KMS-11 (cell line): ENCODE data around the gene SHISA5.

Experiments
- H2AFZ ChIP-seq: fragments of 200-600 bp; sonication (generic); 2 replicates; pipeline ENCODE4 v1.6.1; 2016; ENCODE audit warnings: antibody characterized with exemption, mixed run types, low read depth
- H3K27ac ChIP-seq: fragments of 200-600 bp; sonication (generic); 2 replicates; pipeline ENCODE4 v1.6.1; 2016; ENCODE audit warnings: mild to moderate bottlenecking, mixed run types
- H3K27me3 ChIP-seq: fragments of 200-600 bp; sonication (generic); 2 replicates; pipeline ENCODE4 v1.6.1; 2017; ENCODE audit warnings: mild to moderate bottlenecking, low read depth, mixed run types, moderate library complexity; ENCODE audit not compliant: insufficient read depth
- H3K36me3 ChIP-seq: fragments of 200-600 bp; sonication (generic); 2 replicates; pipeline ENCODE4 v1.6.1; 2017; ENCODE audit warnings: mild to moderate bottlenecking, mixed run types; ENCODE audit not compliant: insufficient read depth
- H3K4me1 ChIP-seq: fragments of 200-600 bp; sonication (generic); 2 replicates; pipeline ENCODE4 v1.6.1; 2016; ENCODE audit warnings: mild to moderate bottlenecking, low read depth, mixed run types; ENCODE audit not compliant: poor library complexity, severe bottlenecking
- H3K4me2 ChIP-seq: fragments of 200-600 bp; sonication (generic); 2 replicates; pipeline ENCODE4 v1.7.0; 2016; ENCODE audit warnings: mild to moderate bottlenecking, mixed run types
- H3K4me3 ChIP-seq: fragments of 200-600 bp; sonication (generic); IDR thresholded peaks from 2 replicates; pipeline ENCODE4 v1.6.1; 2017; ENCODE audit warnings: low read depth, low read length, mixed read lengths; ENCODE audit not compliant: insufficient read depth
- H3K79me2 ChIP-seq: fragments of 200-600 bp; sonication (generic); 2 replicates; pipeline ENCODE4 v1.6.1; 2016; ENCODE audit warnings: low read depth, mixed run types; ENCODE audit not compliant: insufficient read depth
- H3K9ac ChIP-seq: fragments of 200-600 bp; sonication (generic); 2 replicates; pipeline ENCODE4 v1.6.1; 2016; ENCODE audit warnings: mild to moderate bottlenecking, mixed run types
- H4K20me1 ChIP-seq: fragments of 200-600 bp; sonication (generic); 2 replicates; pipeline ENCODE4 v1.6.1; 2016; ENCODE audit warnings: mild to moderate bottlenecking, mixed run types; ENCODE audit not compliant: insufficient read depth
- CTCF ChIP-seq: fragments of 200-600 bp; sonication (generic); conservative IDR thresholded peaks from 2 replicates; pipeline ENCODE4 v1.6.1; 2017; ENCODE audit warnings: low read depth, mild to moderate bottlenecking, antibody characterized with exemption, low read length, moderate library complexity, mixed read lengths

The SHISA5 gene

GRCh38 chr3:48459331-48459730 lies 44.6 kb downstream of the SHISA5 start:
- Histone ChIP-seq H4K20me1 (no peaks in the 10 kb centered on the region), H3K36me3 (no peaks in the 10 kb centered on the region), H3K27me3 (no peaks in the 10 kb centered on the region), H3K4me2 (no peak overlapping the region), H3K4me3 (no peak overlapping the region), H2AFZ (no peak overlapping the region), H3K4me1 (no peaks in the 10 kb centered on the region), H3K9ac (no peak overlapping the region), H3K27ac (no peak overlapping the region), H3K79me2 (no peaks in the 10 kb centered on the region)
- TF ChIP-seq CTCF: no peak

- no peaks in the 10 kb centered on the region for H3K79me2 ChIP-seq
- H3K4me3 ChIP-seq: no peak overlapping the region
- H3K4me1 ChIP-seq: no peaks in the 10 kb centered on the region
- no peaks in the 10 kb centered on the region for H4K20me1 ChIP-seq
- H3K27ac ChIP-seq: no peak overlapping the region
- no peaks in the 10 kb centered on the region for H3K36me3 ChIP-seq
- no peak overlapping the region for H2AFZ ChIP-seq
- H3K4me2 ChIP-seq: no peak overlapping the region
- TF ChIP-seq CTCF: no peak
- H3K27me3 ChIP-seq: no peaks in the 10 kb centered on the region
- H3K9ac ChIP-seq: no peak overlapping the region
Observed at GRCh38 chr3:48456456-48456855, 47.5 kb downstream of the SHISA5 start.

- H2AFZ ChIP-seq: no peak overlapping the region
- H4K20me1 ChIP-seq: no peaks in the 10 kb centered on the region
- H3K4me1 ChIP-seq: peaks cover 12% of the 10 kb centered on the region
- no peaks in the 10 kb centered on the region for H3K27me3 ChIP-seq
- no peaks in the 10 kb centered on the region for H3K36me3 ChIP-seq
- no peak overlapping the region for H3K9ac ChIP-seq
- no peak overlapping the region for H3K4me3 ChIP-seq
- H3K79me2 ChIP-seq: no peaks in the 10 kb centered on the region; the same call in 1 of the 2 replicates
- no peak overlapping the region for H3K4me2 ChIP-seq
- no peak overlapping the region for H3K27ac ChIP-seq
- TF ChIP-seq CTCF: no peak
Observed at GRCh38 chr3:48451270-48451669, 52.7 kb downstream of the SHISA5 start.

GRCh38 chr3:48446425-48447193 lies 57.4 kb downstream of the SHISA5 start, which contains the start of gene ATRIP:
Gene ATRIP, plus strand, starts transcription at chr3:48446737. Its CDS starts 109 bp downstream, at chr3:48446846.
- Histone ChIP-seq H3K36me3 (no peaks in the 10 kb centered on the region), H2AFZ (peak within 1 kb of the TSS; percentile 69; the same call in 1 of the 2 replicates), H3K9ac (peak within 1 kb of the TSS; percentile 39; the same call in 1 of the 2 replicates), H3K27ac (no peak within 1 kb of the TSS), H3K4me3 (peak within 1 kb of the TSS; percentile 65), H3K4me2 (peak within 1 kb of the TSS; percentile 95), H3K4me1 (peaks cover 16% of the 10 kb centered on the region), H4K20me1 (no peaks in the 10 kb centered on the region), H3K79me2 (peaks cover 4% of the 10 kb centered on the region), H3K27me3 (no peaks in the 10 kb centered on the region)
- TF ChIP-seq CTCF: no peak
